GM15510 (cell line): ENCODE measurements around the gene PRR33.

Source experiments
- POLR2A ChIP-seq: IDR thresholded peaks from 3 replicates; pipeline ENCODE4 v1.6.1; 2011; ENCODE audit warnings: borderline replicate concordance; ENCODE audit not compliant: insufficient read length; ENCODE audit errors: extremely low read depth

The PRR33 gene

DNA sequence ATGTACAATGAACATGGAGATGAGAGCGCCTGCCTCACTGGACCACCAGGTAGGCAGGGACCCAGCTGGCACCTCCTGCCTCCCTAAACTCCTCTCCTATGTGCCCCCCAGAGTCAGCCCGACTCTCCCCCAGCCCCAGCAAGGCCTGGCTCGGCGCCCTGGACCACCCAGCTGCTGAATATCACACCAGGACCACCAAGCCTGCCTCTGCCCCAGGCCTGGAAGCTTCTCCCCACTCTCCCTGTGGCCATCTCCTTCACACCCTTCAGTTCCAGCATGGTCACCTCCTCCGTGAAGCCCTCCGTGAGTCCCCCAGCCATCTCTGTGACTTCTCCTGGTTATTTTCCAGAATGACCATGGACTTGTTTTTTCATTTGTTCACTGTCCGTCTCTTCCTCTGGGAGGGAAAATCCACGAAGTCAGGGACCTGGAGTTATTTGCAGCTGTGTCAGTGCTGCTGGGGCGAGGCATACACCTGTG, 45.2 kb downstream of the PRR33 start:
- TF ChIP-seq POLR2A: no peak

DNA sequence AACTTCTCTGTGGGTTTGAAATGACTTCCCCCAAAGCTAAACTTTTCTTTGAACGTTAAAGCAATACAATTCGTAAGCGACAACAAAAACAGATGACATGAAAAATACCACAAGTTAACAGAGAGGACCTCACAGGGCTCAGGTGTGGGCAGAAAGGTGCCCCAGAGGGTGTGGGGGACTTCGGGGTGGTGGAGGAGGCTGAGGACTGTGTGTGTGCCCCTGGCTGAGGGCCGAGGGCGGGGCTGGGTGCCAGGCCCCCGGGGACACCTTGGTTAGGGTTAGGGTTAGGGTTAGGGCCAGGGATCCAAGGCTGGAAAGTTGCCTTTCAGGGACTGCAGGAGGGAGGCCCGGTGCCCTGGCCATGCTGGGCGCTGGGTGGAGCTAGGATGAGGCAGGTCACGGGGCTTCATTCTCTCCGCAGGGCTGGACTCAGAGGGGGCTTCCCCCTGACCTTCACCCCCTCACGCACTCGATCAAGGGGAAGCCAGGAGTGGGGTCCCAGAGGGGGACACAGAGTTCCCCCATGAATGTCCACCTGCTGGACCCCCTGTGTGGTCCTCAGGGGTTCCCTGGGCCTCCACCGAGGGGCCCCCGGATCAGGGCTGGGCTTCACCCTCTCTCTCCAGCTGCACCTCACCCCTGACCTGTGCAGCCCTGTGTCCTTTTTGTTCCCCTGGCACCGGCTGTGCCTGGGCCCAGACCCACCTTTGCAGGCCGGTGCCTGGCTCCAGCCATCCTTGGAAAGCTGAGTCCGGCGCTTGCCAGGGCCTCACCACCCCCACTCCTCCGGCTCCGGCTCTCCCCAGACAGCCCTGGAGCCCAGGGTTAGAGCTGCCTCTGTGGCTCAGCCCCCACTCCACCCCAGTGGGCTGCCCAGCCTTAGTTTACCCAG, 45.9 kb downstream of the PRR33 start:
- no peak for TF ChIP-seq POLR2A

DNA sequence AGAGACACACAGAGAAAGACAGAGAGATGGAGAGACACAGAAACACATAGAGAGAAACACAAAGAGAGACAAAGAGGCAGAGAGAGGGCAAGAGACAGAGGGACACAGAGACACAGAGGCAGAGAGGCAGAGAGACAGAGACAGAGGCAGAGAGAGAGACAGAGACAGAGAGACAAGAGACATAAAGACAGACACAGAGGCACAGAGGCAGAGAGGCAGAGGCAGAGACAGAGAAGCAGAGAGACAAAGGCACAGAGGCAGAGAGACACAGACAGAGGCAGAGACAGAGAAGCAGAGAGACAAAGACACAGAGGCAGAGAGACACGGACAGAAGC, 46.6 kb downstream of the PRR33 start:
- TF ChIP-seq POLR2A: no peak

DNA sequence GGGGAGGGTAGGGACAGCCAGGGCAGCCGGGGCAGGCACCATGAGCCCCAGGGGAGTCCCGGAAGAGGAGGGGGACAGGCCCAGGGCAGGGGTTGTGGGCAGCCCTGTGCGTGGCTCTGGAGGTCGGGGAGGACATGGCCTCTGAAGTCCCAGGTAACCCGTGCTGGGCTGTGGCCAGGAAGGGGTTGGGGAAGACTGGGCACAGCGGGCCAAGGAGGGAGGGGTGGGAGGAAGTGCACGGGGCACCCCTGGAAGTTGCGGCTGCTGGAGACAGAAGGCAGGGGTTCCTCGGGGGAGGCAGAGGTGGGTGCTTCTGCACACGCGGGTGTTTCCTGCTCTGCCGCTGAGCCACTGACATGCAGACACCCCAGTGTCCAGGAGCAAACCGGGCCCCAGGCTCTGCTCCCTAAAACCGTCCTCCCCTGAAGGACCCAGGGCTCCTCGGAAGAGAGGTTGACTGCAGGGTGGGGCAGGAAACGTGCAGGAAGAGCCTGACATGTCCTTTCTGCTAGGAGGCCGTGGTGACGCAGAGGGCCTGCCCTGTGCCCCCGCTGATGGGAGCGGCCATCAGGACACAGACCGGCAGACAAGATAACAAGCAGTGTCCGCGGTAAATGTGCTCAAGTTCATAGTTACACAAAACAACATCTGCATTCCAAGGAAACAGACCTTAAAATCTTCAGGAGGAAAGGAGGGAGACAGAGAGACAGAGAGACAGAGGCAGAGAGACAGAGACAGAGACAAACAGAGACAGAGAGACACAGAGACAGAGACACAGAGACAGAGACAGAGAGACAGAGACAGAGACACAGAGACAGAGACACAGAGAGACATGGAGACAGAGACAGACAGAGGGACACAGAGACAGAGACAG, 47.2 kb downstream of the PRR33 start:
- TF ChIP-seq POLR2A: no peak

DNA sequence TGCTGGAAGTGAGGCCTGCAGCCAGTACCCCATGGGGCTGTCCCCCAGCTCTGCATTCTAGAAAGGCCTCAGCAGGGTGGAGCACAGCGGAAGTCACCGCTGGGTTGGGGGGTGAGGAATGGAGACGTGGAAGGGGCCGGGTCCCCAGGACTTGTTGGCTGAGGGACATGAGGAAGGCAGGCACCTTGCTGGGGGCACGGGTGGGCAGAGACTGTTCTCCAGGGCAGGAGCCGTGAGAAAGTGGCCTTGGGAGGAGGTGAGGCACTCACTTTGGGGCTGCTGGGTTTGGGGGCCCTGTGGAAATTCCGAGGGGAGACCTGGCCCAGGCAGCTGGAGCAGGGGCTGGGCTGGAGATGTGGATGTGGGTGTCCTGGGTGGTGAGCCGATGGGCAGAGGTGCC, 47.9 kb downstream of the PRR33 start:
- no peak for TF ChIP-seq POLR2A

DNA sequence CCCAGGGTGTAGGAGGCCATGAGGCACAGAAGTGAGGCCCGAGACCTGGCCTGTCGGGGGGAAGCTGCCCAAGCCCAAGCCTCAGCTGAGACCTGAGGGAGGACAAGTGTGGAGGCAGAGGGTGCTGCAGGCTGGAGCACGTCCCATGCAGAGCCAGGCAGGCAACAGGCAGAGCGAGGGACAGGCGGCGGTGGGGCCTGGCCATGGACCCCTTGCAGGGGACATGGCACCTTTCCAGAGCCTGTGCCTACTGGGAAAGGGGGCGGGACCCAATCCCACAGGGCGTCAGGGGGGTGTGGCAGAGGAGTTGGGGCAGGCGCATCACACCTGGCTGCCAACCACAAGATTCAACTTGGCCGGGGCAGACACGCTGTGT, 48.6 kb downstream of the PRR33 start:
- TF ChIP-seq POLR2A: no peak

DNA sequence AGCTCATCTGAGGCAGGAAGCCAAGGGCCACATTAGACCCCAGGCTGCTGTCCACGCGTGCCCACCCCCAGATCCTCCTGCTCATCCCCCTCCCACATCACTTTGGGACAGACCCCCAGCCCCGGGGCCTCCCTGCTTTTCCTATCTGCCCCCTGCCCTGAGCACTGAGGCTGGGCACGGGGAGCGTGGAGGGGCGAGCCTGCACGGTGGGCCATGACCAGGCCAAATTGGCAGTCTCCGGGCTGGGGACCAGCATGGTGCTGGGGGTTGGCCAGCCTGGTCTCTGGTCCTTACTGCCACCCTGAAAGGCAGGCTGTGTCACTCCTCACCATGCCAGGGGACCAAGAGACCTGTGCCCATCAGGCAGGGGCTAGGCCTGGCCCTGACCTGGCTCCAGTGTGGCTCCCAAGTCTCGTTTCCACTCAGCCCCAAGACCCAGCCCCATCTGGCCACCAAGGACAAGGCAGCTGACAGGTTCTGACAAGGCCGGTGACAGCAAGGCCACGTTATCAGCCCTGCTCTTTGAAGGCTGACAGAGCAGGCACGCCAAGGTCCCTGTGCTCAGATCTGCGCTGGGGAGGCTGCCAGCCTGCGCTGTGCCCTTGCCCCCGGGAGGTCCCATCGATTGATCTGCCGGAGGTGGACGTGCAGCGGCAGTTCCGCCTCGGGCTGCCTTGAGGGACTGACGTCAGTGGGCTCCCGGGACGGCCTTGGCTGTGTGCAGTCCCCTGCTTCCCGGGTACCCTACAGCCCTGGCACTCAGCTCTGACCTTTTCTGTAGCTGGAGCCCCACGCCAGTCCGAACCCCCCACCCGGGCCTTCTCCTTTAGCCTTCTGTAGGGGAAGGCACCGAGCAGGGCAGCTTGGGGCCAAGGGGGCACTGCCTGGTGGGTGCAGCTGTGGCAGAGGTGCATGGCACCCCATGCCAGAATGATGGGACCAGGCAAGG, 49.3 kb downstream of the PRR33 start:
- no peak for TF ChIP-seq POLR2A

DNA sequence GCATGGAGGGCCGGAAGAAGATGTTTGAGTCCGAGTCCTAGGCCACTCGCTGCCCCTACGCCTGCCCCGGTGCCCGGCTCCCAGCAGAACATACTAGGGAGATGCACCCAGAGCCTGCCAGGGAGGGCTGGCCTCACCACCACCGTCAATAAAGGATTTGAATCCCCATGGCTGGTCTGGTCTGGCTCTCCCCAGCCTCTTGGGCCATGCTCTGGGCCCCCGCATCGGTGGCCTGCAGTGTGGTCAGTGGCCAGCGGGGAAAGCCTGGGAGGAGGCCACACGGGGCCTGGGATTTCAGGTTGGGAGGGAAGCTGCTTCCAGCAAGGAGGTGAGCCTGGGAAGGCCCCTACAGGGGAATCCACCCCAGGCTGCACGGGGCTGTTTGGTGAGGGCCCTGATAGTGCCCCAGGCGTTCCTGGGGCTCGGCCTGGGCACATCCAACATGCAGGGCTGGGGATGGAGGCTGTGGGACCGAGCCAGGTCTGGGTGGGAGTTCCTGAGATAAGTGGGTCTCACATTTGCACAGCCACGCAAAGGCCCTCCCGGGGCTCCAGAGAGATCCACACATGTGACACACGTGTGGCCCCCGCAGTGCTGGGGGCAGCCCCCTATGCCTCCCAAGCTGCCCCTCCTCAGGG, 50.1 kb downstream of the PRR33 start:
- TF ChIP-seq POLR2A: no peak

DNA sequence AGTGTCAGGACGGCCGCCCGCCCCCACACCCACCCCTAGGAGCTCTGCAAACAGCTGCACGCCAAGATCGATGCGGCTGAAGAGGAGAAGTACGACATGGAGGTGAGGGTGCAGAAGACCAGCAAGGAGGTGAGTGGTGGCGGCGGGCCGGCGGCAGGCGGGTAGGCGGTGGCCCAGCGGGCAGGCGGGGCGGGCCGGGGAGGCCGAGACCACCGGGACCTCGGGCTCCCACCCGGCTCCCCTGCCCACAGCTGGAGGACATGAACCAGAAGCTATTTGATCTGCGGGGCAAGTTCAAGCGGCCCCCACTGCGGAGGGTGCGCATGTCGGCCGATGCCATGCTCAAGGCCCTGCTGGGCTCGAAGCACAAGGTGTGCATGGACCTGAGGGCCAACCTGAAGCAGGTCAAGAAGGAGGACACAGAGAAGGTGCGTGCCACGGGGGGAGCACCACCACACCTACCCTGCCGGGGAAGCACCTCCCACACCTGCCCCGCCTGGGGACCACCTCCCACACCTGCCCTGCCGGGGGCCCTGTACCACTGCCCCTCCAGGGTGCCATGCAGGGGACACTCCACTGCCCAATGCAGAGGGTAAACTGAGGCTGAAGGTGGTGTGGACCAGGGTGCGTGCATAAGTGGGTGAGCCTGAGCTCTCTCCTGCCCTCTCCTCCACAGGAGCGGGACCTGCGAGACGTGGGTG, 50.8 kb downstream of the PRR33 start:
- TF ChIP-seq POLR2A: no peak

DNA sequence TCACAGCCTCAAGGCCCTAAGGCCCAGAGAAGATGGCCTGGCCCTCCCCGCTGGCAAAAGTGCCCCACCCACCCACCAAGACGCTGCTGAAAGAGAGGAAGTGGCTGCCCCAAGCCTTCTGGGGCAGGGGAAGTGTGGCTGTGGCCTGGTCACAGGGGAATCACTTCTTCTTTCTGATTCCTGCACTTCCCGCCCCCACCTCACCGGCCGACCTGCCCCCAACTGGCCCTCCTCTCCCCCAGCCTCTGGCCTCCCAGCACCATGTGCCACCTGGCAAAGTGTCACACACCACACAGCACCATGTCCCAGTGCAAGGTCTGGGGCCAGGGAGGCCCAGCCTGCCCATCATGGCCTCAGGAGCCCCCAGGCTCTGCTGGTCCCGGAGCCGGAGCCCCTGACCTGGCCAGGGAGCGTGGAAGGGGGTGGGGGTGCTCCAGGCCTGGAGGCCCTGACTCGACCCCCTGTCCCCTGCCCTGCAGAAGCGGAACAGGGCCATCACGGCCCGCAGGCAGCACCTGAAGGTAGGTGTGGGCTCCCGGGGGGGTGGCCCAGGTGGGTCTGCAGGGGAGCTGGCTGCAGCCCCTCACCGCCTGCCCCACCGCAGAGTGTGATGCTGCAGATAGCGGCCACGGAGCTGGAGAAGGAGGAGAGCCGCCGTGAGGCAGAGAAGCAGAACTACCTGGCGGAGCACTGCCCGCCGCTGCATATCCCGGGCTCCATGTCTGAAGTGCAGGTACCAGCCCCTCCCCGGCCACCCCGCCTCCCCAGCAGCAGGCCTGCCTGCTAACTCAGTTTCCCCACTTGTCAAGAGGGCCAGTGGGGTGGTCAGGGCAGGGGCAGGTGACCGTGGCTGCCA, 51.5 kb downstream of the PRR33 start:
- no peak for TF ChIP-seq POLR2A

DNA sequence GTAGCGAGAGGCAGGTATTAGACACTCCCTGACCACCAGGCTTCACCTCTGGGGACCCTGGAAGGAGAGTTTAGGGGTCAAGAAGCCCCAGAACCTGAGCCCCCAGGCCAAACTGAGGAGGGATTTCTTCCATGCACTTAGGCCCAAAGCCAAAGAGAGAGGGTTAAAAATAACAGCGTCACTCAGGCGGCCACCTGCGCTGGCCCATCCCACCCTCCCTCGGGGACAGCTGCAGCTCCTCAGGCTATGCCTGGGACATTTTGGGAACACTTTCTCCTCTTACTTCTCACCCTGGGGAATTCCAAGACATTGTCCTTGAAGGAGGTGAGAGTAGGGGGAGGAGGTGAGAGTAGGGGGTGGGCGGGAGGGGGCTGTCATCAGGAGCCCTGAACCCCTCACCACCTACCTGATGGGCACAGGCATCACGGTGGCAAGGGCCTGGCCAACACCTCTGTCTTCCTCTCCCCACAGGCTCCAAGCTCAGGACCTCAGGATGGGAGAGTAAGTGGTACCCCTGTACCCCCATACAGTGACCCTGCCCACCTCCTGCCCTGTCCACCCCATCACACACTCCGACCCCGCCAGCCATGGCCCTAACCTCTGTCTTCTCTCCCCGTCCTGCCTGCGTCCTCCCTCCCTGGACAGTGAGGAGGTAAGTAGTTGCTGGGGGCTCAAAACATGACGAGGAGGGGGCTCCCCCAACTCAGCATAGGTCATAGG, 52.3 kb downstream of the PRR33 start:
- no peak for TF ChIP-seq POLR2A
